ENCODE data around the gene ASB3. TPM values are rescaled to one million over a fixed set of nuclear protein-coding genes. Genes with fewer than 3 reads are reported as not detected.
"Not testable (repeated sequence)": the region's sequence is repeated elsewhere in the genome, so short reads cannot be mapped to it uniquely, and the experiment has no call there.

Gene ASB3
- total RNA-seq, 1 donor from 2014 or later = 17.3 TPM

GRCh38 chr2:53725662-53726061 is 61.1 kb downstream of the ASB3 start:
- no peak overlapping the region for H3K4me3 ChIP-seq (ENCODE audit: low read depth, low read length)
- DNase-seq (ENCODE audit: low read depth) = no peak
- TF ChIP-seq CTCF (IDR thresholded peaks at IDR 0.05; ENCODE audit: insufficient read depth, low read length, poor library complexity, severe bottlenecking) = no peak

GRCh38 chr2:53724536-53724935 is 62.2 kb downstream of the ASB3 start:
- no peak for DNase-seq (ENCODE audit: low read depth)
- no peak for TF ChIP-seq CTCF (IDR thresholded peaks at IDR 0.05; ENCODE audit: insufficient read depth, low read length, poor library complexity, severe bottlenecking)
- no peak overlapping the region for H3K4me3 ChIP-seq (ENCODE audit: low read depth, low read length)
- no peaks in the 10 kb centered on the region for H3K36me3 ChIP-seq (ENCODE audit: control insufficient read depth, insufficient read depth, low read length)
- H3K27me3 ChIP-seq (ENCODE audit: control insufficient read depth, insufficient read depth, low read length) = no peaks in the 10 kb centered on the region

More at GRCh38 chr2:53725662-53726061, 61.1 kb downstream of the ASB3 start:
- H3K27me3 ChIP-seq (ENCODE audit: control insufficient read depth, insufficient read depth, low read length) = no peaks in the 10 kb centered on the region
- no peaks in the 10 kb centered on the region for H3K36me3 ChIP-seq (ENCODE audit: control insufficient read depth, insufficient read depth, low read length)

- H3K36me3 ChIP-seq (ENCODE audit: control insufficient read depth, insufficient read depth, low read length); DNase-seq (ENCODE audit: low read depth); H3K4me3 ChIP-seq (ENCODE audit: low read depth, low read length); H3K27me3 ChIP-seq (ENCODE audit: control insufficient read depth, insufficient read depth, low read length): not testable (repeated sequence)
These were observed 65.8 kb downstream of the ASB3 start for GRCh38 chr2:53720944-53721343.

- TF ChIP-seq CTCF (IDR thresholded peaks at IDR 0.05; ENCODE audit: insufficient read depth, low read length, poor library complexity, severe bottlenecking) = peak; percentile 24
- no peaks in the 10 kb centered on the region for H3K27me3 ChIP-seq (ENCODE audit: control insufficient read depth, insufficient read depth, low read length)
- no peak overlapping the region for H3K4me3 ChIP-seq (ENCODE audit: low read depth, low read length)
- no peak for DNase-seq (ENCODE audit: low read depth)
- no peaks in the 10 kb centered on the region for H3K36me3 ChIP-seq (ENCODE audit: control insufficient read depth, insufficient read depth, low read length)
These were observed 71.2 kb downstream of the ASB3 start for GRCh38 chr2:53715568-53715967.

GRCh38 chr2:53711271-53711780 is 75.4 kb downstream of the ASB3 start:
- H3K27me3 ChIP-seq (ENCODE audit: control insufficient read depth, insufficient read depth, low read length) = no peaks in the 10 kb centered on the region
- no peak for TF ChIP-seq CTCF (IDR thresholded peaks at IDR 0.05; ENCODE audit: insufficient read depth, low read length, poor library complexity, severe bottlenecking)
- no peak for DNase-seq (ENCODE audit: low read depth)

GRCh38 chr2:53708988-53709387 is 77.8 kb downstream of the ASB3 start:
- H3K4me3 ChIP-seq (ENCODE audit: low read depth, low read length) = no peak overlapping the region
- DNase-seq (ENCODE audit: low read depth) = no peak
- H3K36me3 ChIP-seq (ENCODE audit: control insufficient read depth, insufficient read depth, low read length) = no peaks in the 10 kb centered on the region
- H3K27me3 ChIP-seq (ENCODE audit: control insufficient read depth, insufficient read depth, low read length) = no peaks in the 10 kb centered on the region
- TF ChIP-seq CTCF (IDR thresholded peaks at IDR 0.05; ENCODE audit: insufficient read depth, low read length, poor library complexity, severe bottlenecking) = no peak

More at GRCh38 chr2:53711271-53711780, 75.4 kb downstream of the ASB3 start:
- Histone ChIP-seq H3K4me3 (ENCODE audit: low read depth, low read length) (no peak overlapping the region), H3K36me3 (ENCODE audit: control insufficient read depth, insufficient read depth, low read length) (no peaks in the 10 kb centered on the region)

All from kidney epithelial cell (primary cell).